Measurements from ENCODE around the gene ARMCX4. TPM values are rescaled to one million over a fixed set of nuclear protein-coding genes. Genes with fewer than 3 reads are reported as not detected.
"Not testable (repeated sequence)": the region's sequence is repeated elsewhere in the genome, so short reads cannot be mapped to it uniquely, and the experiment has no call there.

The ARMCX4 gene
- polyA plus RNA-seq (ENCODE audit: insufficient read length in 4 of 4): 10 to 100 TPM; 19.4 to 31.0 (median 24.5) TPM

- peak in 2 of 4 donors; percentile 24 to 29 for DNase-seq (ENCODE audit: low read depth in 4 of 4, low spot score in 3 of 4)
These were observed at the start of gene ARMCX4 for GRCh38 chrX:101485212-101485949. Gene ARMCX4 (plus strand): TSS chrX:101485456. CDS start chrX:101488590, 3,134 bp downstream.

GRCh38 chrX:101442085-101442484, 43.2 kb upstream of the ARMCX4 start:
- DNase-seq (ENCODE audit: low read depth in 4 of 4, low spot score in 3 of 4): no peak

- no peak for DNase-seq (ENCODE audit: low read depth in 4 of 4, low spot score in 3 of 4)
These were observed 36.0 kb upstream of the ARMCX4 start for GRCh38 chrX:101449279-101449678.

- no peak for DNase-seq (ENCODE audit: low read depth in 4 of 4, low spot score in 3 of 4)
These were observed 35.2 kb upstream of the ARMCX4 start for GRCh38 chrX:101450085-101450484.

- no peak for DNase-seq (ENCODE audit: low read depth in 4 of 4, low spot score in 3 of 4)
These were observed 34.3 kb upstream of the ARMCX4 start for GRCh38 chrX:101450961-101451360.

- no peak for DNase-seq (ENCODE audit: low read depth in 4 of 4, low spot score in 3 of 4)
These were observed 33.2 kb upstream of the ARMCX4 start for GRCh38 chrX:101452056-101452455.

GRCh38 chrX:101460669-101461068, 24.6 kb upstream of the ARMCX4 start:
- DNase-seq (ENCODE audit: low read depth in 4 of 4, low spot score in 3 of 4): no peak

GRCh38 chrX:101462892-101463291, 22.4 kb upstream of the ARMCX4 start:
- DNase-seq (ENCODE audit: low read depth in 4 of 4, low spot score in 3 of 4): no peak

GRCh38 chrX:101478366-101478765, 6.9 kb upstream of the ARMCX4 start:
- DNase-seq (ENCODE audit: low read depth in 4 of 4, low spot score in 3 of 4): no peak

- DNase-seq (ENCODE audit: low read depth in 4 of 4, low spot score in 3 of 4): no peak
These were observed 3.0 kb upstream of the ARMCX4 start for GRCh38 chrX:101482296-101482695.

- DNase-seq (ENCODE audit: low read depth in 4 of 4, low spot score in 3 of 4): peak in 1 of 4 donors; percentile 4
These were observed 1.6 kb upstream of the ARMCX4 start for GRCh38 chrX:101483705-101484104.

- no peak for DNase-seq (ENCODE audit: low read depth in 4 of 4, low spot score in 3 of 4)
These were observed 1.1 kb upstream of the ARMCX4 start for GRCh38 chrX:101484135-101484534.

GRCh38 chrX:101488796-101489195, 3.5 kb downstream of the ARMCX4 start:
- DNase-seq (ENCODE audit: low read depth in 4 of 4, low spot score in 3 of 4): no peak

- DNase-seq (ENCODE audit: low read depth in 4 of 4, low spot score in 3 of 4): no peak
These were observed 6.7 kb downstream of the ARMCX4 start for GRCh38 chrX:101491943-101492342.

GRCh38 chrX:101493225-101493624, 8.0 kb downstream of the ARMCX4 start:
- DNase-seq (ENCODE audit: low read depth in 4 of 4, low spot score in 3 of 4): no peak

- not testable (repeated sequence) for DNase-seq (ENCODE audit: low read depth in 4 of 4, low spot score in 3 of 4)
These were observed 17.7 kb downstream of the ARMCX4 start for GRCh38 chrX:101502929-101503328.

- no peak for DNase-seq (ENCODE audit: low read depth in 4 of 4, low spot score in 3 of 4)
These were observed 22.1 kb downstream of the ARMCX4 start for GRCh38 chrX:101507372-101507771.

GRCh38 chrX:101507986-101508385, 22.7 kb downstream of the ARMCX4 start:
- DNase-seq (ENCODE audit: low read depth in 4 of 4, low spot score in 3 of 4): no peak

GRCh38 chrX:101530944-101531343, 45.7 kb downstream of the ARMCX4 start:
- no peak for DNase-seq (ENCODE audit: low read depth in 4 of 4, low spot score in 3 of 4)

Data from left renal pelvis (tissue), 4 donors.